ENCODE data around the gene CHST7.

Gene CHST7

GRCh38 chrX:46601283-46601682, 27.7 kb downstream of the CHST7 start:
- Histone ChIP-seq H3K27ac (no peak overlapping the region), H3K4me3 (ENCODE audit: low read depth in 1 of 2, low read length in 1 of 2) (no peak overlapping the region), H3K27me3 (no peaks in the 10 kb centered on the region), H3K36me3 (no peaks in the 10 kb centered on the region), H3K9me3 (no peaks in the 10 kb centered on the region), H3K4me1 (ENCODE audit: control insufficient read depth in 1 of 2, insufficient read depth in 1 of 2, low read depth in 1 of 2, low read length in 1 of 2) (no peaks in the 10 kb centered on the region)
- no peak for TF ChIP-seq CTCF (IDR thresholded peaks at IDR 0.05)

GRCh38 chrX:46602468-46603102, 29.0 kb downstream of the CHST7 start:
- H3K36me3 ChIP-seq = no peaks in the 10 kb centered on the region
- no peak for TF ChIP-seq CTCF (IDR thresholded peaks at IDR 0.05)
- H3K4me3 ChIP-seq (ENCODE audit: low read depth in 1 of 2, low read length in 1 of 2) = no peak overlapping the region
- H3K4me1 ChIP-seq (ENCODE audit: control insufficient read depth in 1 of 2, insufficient read depth in 1 of 2, low read depth in 1 of 2, low read length in 1 of 2) = no peaks in the 10 kb centered on the region
- no peak overlapping the region for H3K27ac ChIP-seq
- no peaks in the 10 kb centered on the region for H3K27me3 ChIP-seq
- H3K9me3 ChIP-seq = no peaks in the 10 kb centered on the region

GRCh38 chrX:46607916-46608315, 34.4 kb downstream of the CHST7 start:
- Histone ChIP-seq H3K4me3 (ENCODE audit: low read depth in 1 of 2, low read length in 1 of 2) (no peak overlapping the region), H3K9me3 (no peaks in the 10 kb centered on the region), H3K27me3 (no peaks in the 10 kb centered on the region), H3K27ac (no peak overlapping the region), H3K36me3 (no peaks in the 10 kb centered on the region), H3K4me1 (ENCODE audit: control insufficient read depth in 1 of 2, insufficient read depth in 1 of 2, low read depth in 1 of 2, low read length in 1 of 2) (no peaks in the 10 kb centered on the region)
- TF ChIP-seq CTCF (IDR thresholded peaks at IDR 0.05) = no peak

- Histone ChIP-seq H3K27me3 (no peaks in the 10 kb centered on the region), H3K27ac (no peak overlapping the region), H3K4me1 (ENCODE audit: control insufficient read depth in 1 of 2, insufficient read depth in 1 of 2, low read depth in 1 of 2, low read length in 1 of 2) (no peaks in the 10 kb centered on the region), H3K9me3 (no peaks in the 10 kb centered on the region), H3K4me3 (ENCODE audit: low read depth in 1 of 2, low read length in 1 of 2) (no peak overlapping the region), H3K36me3 (no peaks in the 10 kb centered on the region)
- TF ChIP-seq CTCF (IDR thresholded peaks at IDR 0.05) = no peak
Measured at GRCh38 chrX:46610070-46610658, 36.6 kb downstream of the CHST7 start.

GRCh38 chrX:46611658-46612362, 38.2 kb downstream of the CHST7 start:
- no peaks in the 10 kb centered on the region for H3K4me1 ChIP-seq (ENCODE audit: control insufficient read depth in 1 of 2, insufficient read depth in 1 of 2, low read depth in 1 of 2, low read length in 1 of 2)
- no peak overlapping the region for H3K27ac ChIP-seq
- no peak for TF ChIP-seq CTCF (IDR thresholded peaks at IDR 0.05)
- H3K9me3 ChIP-seq = no peaks in the 10 kb centered on the region
- H3K27me3 ChIP-seq = no peaks in the 10 kb centered on the region
- H3K4me3 ChIP-seq (ENCODE audit: low read depth in 1 of 2, low read length in 1 of 2) = no peak overlapping the region
- H3K36me3 ChIP-seq = no peaks in the 10 kb centered on the region
